SK-N-SH (cell line): Measurements from ENCODE around the gene SND1. TPM values are rescaled to one million over a fixed set of nuclear protein-coding genes. Genes with fewer than 3 reads are reported as not detected.

Experiments
- CTCF ChIA-PET: fragments of 300-600, 350-600 bp; formaldehyde crosslinking; extraction: SDS; loops from one replicate; lab custom pipeline; 2021; lab: Yijun Ruan, JAX
- POLR2A ChIA-PET: fragments of 350-600 bp; sonication (Branson Sonifier 250); formaldehyde crosslinking; extraction: SDS; loops from one replicate; lab custom pipeline; 2020; ENCODE audit warnings: antibody characterized with exemption, inconsistent platforms; lab: Yijun Ruan, JAX
- DNase-seq: peaks from one replicate; pipeline ENCODE4 v3.0.0; 2012
- H2AFZ ChIP-seq: fragments of 200-600 bp; sonication (generic); 2 replicates; pipeline ENCODE4 v1.8.1; 2016; ENCODE audit warnings: antibody characterized with exemption, mild to moderate bottlenecking, low read depth
- H3F3A ChIP-seq: fragments of 200-600 bp; sonication (generic); replicated peaks from 2 replicates; pipeline ENCODE3; 2016; ENCODE audit warnings: antibody characterized with exemption, mild to moderate bottlenecking; ENCODE audit not compliant: insufficient read depth
- H3K27ac ChIP-seq, 2 experiments: fragments of 200-500 bp in 1 of 2; fragments of 200-600 bp in 1 of 2; sonication (Bioruptor generic) in 1 of 2; sonication (generic), shearing (Covaris generic) in 1 of 2; 2 replicates each; pipeline versions ENCODE4 v1.5.1 to v1.6.1; 2014 to 2016; ENCODE audit warnings: low read depth in 2 of 2, inconsistent platforms in 1 of 2, low read length in 1 of 2, mild to moderate bottlenecking in 1 of 2, mixed read lengths in 1 of 2
- H3K27me3 ChIP-seq: fragments of 200-600 bp; sonication (generic), shearing (Covaris generic); 2 replicates; pipeline ENCODE4 v1.6.1; 2016; ENCODE audit warnings: mixed run types; ENCODE audit not compliant: insufficient read depth
- H3K36me3 ChIP-seq, 2 experiments: fragments of 200-500 bp in 1 of 2; fragments of 200-600 bp in 1 of 2; sonication (Bioruptor generic) in 1 of 2; sonication (generic) in 1 of 2; replicated peaks in 1 of 2; 2 replicates each; pipeline versions ENCODE3 to v1.5.1; 2014 to 2016; ENCODE audit warnings: low read length in 1 of 2, mild to moderate bottlenecking in 1 of 2; ENCODE audit not compliant: insufficient read depth in 2 of 2, control insufficient read depth in 1 of 2
- H3K4me1 ChIP-seq, 2 experiments: fragments of 200-500 bp in 1 of 2; fragments of 200-600 bp in 1 of 2; sonication (Bioruptor generic) in 1 of 2; sonication (generic), shearing (Covaris generic) in 1 of 2; 2 replicates each; pipeline versions ENCODE4 v1.5.1 to v1.6.1; 2014 to 2016; ENCODE audit warnings: low read depth in 1 of 2, low read length in 1 of 2, mixed run types in 1 of 2; ENCODE audit not compliant: insufficient read depth in 2 of 2, control insufficient read depth in 1 of 2
- H3K4me2 ChIP-seq: fragments of 200-600 bp; sonication (generic), shearing (Covaris generic); 2 replicates; pipeline ENCODE4 v1.6.1; 2017; ENCODE audit warnings: mixed run types
- H3K4me3 ChIP-seq, 2 experiments: fragments of 200-500 bp in 1 of 2; fragments of 200-600 bp in 1 of 2; sonication (Bioruptor generic) in 1 of 2; sonication (generic), shearing (Covaris generic) in 1 of 2; 2 replicates each; pipeline versions ENCODE4 v1.5.1 to v1.8.1; 2014 to 2016; ENCODE audit warnings: low read depth in 2 of 2, inconsistent platforms in 1 of 2, low read length in 1 of 2, mild to moderate bottlenecking in 1 of 2, mixed read lengths in 1 of 2, moderate library complexity in 1 of 2
- H3K79me2 ChIP-seq: fragments of 200-600 bp; sonication (generic); 2 replicates; pipeline ENCODE4 v1.8.1; 2017; ENCODE audit warnings: mild to moderate bottlenecking; ENCODE audit not compliant: insufficient read depth
- H3K9ac ChIP-seq: fragments of 200-600 bp; sonication (generic); 2 replicates; pipeline ENCODE4 v1.6.1; 2017; ENCODE audit warnings: mixed run types
- H3K9me2 ChIP-seq: fragments of 200-600 bp; sonication (generic); 2 replicates; pipeline ENCODE4 v1.6.1; 2017; ENCODE audit warnings: mixed run types
- H3K9me3 ChIP-seq: fragments of 200-600 bp; sonication (generic); 2 replicates; pipeline ENCODE4 v1.6.1; 2017; ENCODE audit warnings: mixed run types, mild to moderate bottlenecking, moderate library complexity
- H4K20me1 ChIP-seq: fragments of 200-600 bp; sonication (generic); 2 replicates; pipeline ENCODE4 v1.6.1; 2017; ENCODE audit warnings: mild to moderate bottlenecking, mixed run types; ENCODE audit not compliant: insufficient read depth
- CHD2 ChIP-seq: fragments of 150-350 bp; IDR thresholded peaks from 2 replicates; pipeline ENCODE4 v1.6.1; 2018; ENCODE audit warnings: low read length; ENCODE audit not compliant: partially characterized antibody
- CTCF ChIP-seq: fragments of 200-600 bp; sonication (generic); IDR thresholded peaks from 2 replicates; pipeline ENCODE4 v1.6.1; 2017; ENCODE audit warnings: antibody characterized with exemption, mild to moderate bottlenecking, moderate library complexity
- ELF1 ChIP-seq: IDR thresholded peaks from 2 replicates; pipeline ENCODE4 v1.4.0; 2012
- FOSL2 ChIP-seq: IDR thresholded peaks from 2 replicates; pipeline ENCODE4 v1.4.0; 2012; ENCODE audit warnings: low read depth, mild to moderate bottlenecking, moderate library complexity, borderline replicate concordance
- FOXM1 ChIP-seq: IDR thresholded peaks from 2 replicates; pipeline ENCODE4 v1.4.0; 2012; ENCODE audit warnings: low read depth, mild to moderate bottlenecking
- GABPA ChIP-seq: IDR thresholded peaks from 2 replicates; pipeline ENCODE4 v1.4.0; 2012; ENCODE audit warnings: low read depth, mild to moderate bottlenecking
- JUND ChIP-seq: IDR thresholded peaks from 2 replicates; pipeline ENCODE4 v1.4.0; 2012
- MAX ChIP-seq: IDR thresholded peaks from 2 replicates; pipeline ENCODE4 v1.4.0; 2012; ENCODE audit warnings: low read depth
- MXI1 ChIP-seq: IDR thresholded peaks from 2 replicates; pipeline ENCODE4 v1.6.1; 2012; ENCODE audit warnings: mild to moderate bottlenecking, low read depth, low read length, improper control_type of control experiment
- POLR2AphosphoS5 ChIP-seq: IDR thresholded peaks from 2 replicates; pipeline ENCODE4 v1.6.1; 2012; ENCODE audit warnings: low read depth, low read length
- RCOR1 ChIP-seq: fragments of 150-350 bp; IDR thresholded peaks from 2 replicates; pipeline ENCODE4 v1.6.1; 2017; ENCODE audit warnings: antibody characterized with exemption, low read length
- TCF12 ChIP-seq: IDR thresholded peaks from 2 replicates; pipeline ENCODE4 v1.4.0; 2012
- TEAD4 ChIP-seq: IDR thresholded peaks from 2 replicates; pipeline ENCODE4 v1.4.0; 2012; ENCODE audit warnings: mild to moderate bottlenecking, borderline replicate concordance; ENCODE audit not compliant: insufficient read depth
- USF2 ChIP-seq: fragments of 150-350 bp; IDR thresholded peaks from 2 replicates; pipeline ENCODE4 v1.6.1; 2017; ENCODE audit warnings: antibody characterized with exemption, low read length, low read depth, borderline replicate concordance
- WGBS: methylation state at CpG from one replicate; pipeline ENCODE4 v1.1.6; 2017; ENCODE audit warnings: low lambda C conversion rate; 5-methylcytosine and 5-hydroxymethylcytosine counted together
- polyA plus RNA-seq, 3 experiments: library from polyadenylated mRNA; depleted of rRNA; stranded (reverse); fragments of >200 nt; gene quantifications; 2 replicates each; pipeline ENCODE4 v1.2.3, GENCODE V29; 2012
- TF ChIP-seq, protein P1 (sequence below): IDR thresholded peaks from 2 replicates; pipeline ENCODE4 v1.4.0; 2012; ENCODE audit warnings: low read depth, borderline replicate concordance

Gene SND1
- polyA plus RNA-seq, 1 of the 3 experiments (the other 2 are of a cell fraction): 165 TPM

DNA sequence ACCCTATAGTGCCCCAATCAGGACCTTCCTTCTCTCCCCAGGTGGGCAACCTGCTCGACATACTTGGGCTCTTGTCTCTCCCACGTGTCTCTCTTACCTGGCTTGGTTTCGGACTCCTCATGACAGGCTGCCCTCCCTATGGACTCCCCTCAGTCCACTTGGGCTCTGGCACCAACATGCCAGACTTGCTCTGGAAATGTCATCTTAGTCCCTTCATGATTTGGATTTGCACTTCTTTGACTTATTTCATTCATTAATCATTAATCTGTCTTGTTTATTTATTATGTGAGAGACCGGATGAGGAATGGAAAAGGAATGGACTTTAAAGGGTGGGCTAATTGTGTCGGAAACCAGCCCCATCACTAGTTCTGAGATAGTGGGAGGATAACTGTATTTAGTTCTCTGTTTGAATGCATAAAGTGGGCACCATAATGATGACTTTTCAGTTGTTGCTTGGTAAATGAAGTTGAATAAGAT, 108.0 kb downstream of the SND1 start:
- H3K4me2 ChIP-seq: no peak overlapping the region
- no peak overlapping the region for H3K27ac ChIP-seq
- WGBS: 85% methylated on average over 5 of the region's 5 CpGs

More for the DNA sequence above, 108.0 kb downstream of the SND1 start:
- POLR2A ChIA-PET: no interaction called here
- H3K27me3 ChIP-seq: no peaks in the 10 kb centered on the region
- H2AFZ ChIP-seq: no peak overlapping the region
- TF ChIP-seq ELF1: no peak
- no peak for TF ChIP-seq FOSL2
- no peak for TF ChIP-seq JUND
- TF ChIP-seq POLR2AphosphoS5: no peak
- no peak for TF ChIP-seq CHD2
- no peak for TF ChIP-seq TCF12
- no peak for TF ChIP-seq GABPA
- TF ChIP-seq, protein P1, sequence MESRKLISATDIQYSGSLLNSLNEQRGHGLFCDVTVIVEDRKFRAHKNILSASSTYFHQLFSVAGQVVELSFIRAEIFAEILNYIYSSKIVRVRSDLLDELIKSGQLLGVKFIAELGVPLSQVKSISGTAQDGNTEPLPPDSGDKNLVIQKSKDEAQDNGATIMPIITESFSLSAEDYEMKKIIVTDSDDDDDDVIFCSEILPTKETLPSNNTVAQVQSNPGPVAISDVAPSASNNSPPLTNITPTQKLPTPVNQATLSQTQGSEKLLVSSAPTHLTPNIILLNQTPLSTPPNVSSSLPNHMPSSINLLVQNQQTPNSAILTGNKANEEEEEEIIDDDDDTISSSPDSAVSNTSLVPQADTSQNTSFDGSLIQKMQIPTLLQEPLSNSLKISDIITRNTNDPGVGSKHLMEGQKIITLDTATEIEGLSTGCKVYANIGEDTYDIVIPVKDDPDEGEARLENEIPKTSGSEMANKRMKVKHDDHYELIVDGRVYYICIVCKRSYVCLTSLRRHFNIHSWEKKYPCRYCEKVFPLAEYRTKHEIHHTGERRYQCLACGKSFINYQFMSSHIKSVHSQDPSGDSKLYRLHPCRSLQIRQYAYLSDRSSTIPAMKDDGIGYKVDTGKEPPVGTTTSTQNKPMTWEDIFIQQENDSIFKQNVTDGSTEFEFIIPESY: no peak
- no peak for TF ChIP-seq MXI1
- no peak for TF ChIP-seq CTCF
- TF ChIP-seq MAX: no peak
- TF ChIP-seq TEAD4: no peak
- TF ChIP-seq RCOR1: no peak
- no peak for TF ChIP-seq FOXM1
- TF ChIP-seq USF2: no peak
- TF ChIP-seq, all 33 proteins: peak for 0
- H3K9ac ChIP-seq: no peak overlapping the region
- H3K4me3 ChIP-seq: no peak overlapping the region
- no peaks in the 10 kb centered on the region for H3K9me2 ChIP-seq
- peaks cover 0 to 16% of the 10 kb centered on the region in 2 experiments; a peak in 2 of 4 replicates for H3K4me1 ChIP-seq
- CTCF ChIA-PET: interaction anchor here (1.0 to 1.9 kb wide), 3 partner anchors 9 to 41 kb away, joined by 3 to 6 read pairs (median 4); no protein-coding TSS in a partner anchor
- peaks cover 60% of the 10 kb centered on the region for H4K20me1 ChIP-seq
- no peaks in the 10 kb centered on the region for H3K9me3 ChIP-seq
- peaks cover 90% of the 10 kb centered on the region for H3K79me2 ChIP-seq
- no peak for DNase-seq
- peaks cover 0 to 8% of the 10 kb centered on the region in 2 experiments for H3K36me3 ChIP-seq
- H3F3A ChIP-seq: no peaks in the 10 kb centered on the region
